Bronchial epithelial cell (primary cell): ENCODE data around the gene GPRASP3. TPM values are rescaled to one million over a fixed set of nuclear protein-coding genes. Genes with fewer than 3 reads are reported as not detected.

ENCODE experiments used
- DNase-seq: peaks from one replicate; pipeline ENCODE4 v3.0.0-alpha.2; 2010; ENCODE audit warnings: low read depth
- FAIRE-seq: peaks from 2 replicates; lab custom pipeline; 2011; peaks lifted over from hg19 to GRCh38; lab: Jason Lieb, UNC
- H3K27me3 ChIP-seq: 2 replicates; pipeline ENCODE4 v1.5.1; 2011; ENCODE audit warnings: low read length; ENCODE audit not compliant: control insufficient read depth, insufficient read depth
- H3K36me3 ChIP-seq: 2 replicates; pipeline ENCODE4 v1.5.1; 2011; ENCODE audit warnings: low read length; ENCODE audit not compliant: control insufficient read depth, insufficient read depth
- H3K4me3 ChIP-seq: 2 replicates; pipeline ENCODE4 v1.5.1; 2011; ENCODE audit warnings: mild to moderate bottlenecking, low read depth, low read length, control low read depth
- total RNA-seq: library from RNA; depleted of rRNA; stranded (reverse); fragments of >200 nt; gene quantifications from 2 replicates; pipeline ENCODE4 v1.2.1, GENCODE V29; 2014
- TF ChIP-seq, protein P1 (sequence below): IDR thresholded peaks from 2 replicates; pipeline ENCODE4 v1.5.1; 2011; ENCODE audit warnings: mild to moderate bottlenecking, moderate library complexity, low read length, control low read depth, inconsistent platforms; ENCODE audit not compliant: insufficient read depth, severe bottlenecking

Gene GPRASP3
- total RNA-seq, 1 donor from 2014 or later, result 1.8 TPM

DNA sequence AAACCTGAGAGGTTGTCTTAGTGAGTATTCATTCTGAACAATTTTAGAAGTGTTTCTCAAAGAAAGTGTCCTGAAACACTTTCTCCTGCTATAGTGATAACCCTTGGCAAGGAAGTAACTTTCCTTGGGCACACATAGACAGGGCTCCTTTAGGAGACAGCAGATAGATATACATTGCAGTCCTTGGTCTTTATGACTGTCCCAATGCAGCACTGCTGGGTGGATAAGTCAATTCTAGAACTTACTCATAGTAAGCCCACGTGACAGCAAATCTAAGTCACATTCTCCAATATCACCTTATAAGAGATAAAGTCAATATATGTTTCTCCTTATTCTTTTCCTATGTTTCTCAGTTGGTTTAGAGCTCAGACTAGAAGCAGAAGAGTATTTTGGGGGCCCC lies 46.7 kb downstream of the GPRASP3 start:
- H3K4me3 ChIP-seq, result no peak overlapping the region
- H3K27me3 ChIP-seq, result no peaks in the 10 kb centered on the region
- DNase-seq (no peak), FAIRE-seq (no peak)
- TF ChIP-seq, protein P1, sequence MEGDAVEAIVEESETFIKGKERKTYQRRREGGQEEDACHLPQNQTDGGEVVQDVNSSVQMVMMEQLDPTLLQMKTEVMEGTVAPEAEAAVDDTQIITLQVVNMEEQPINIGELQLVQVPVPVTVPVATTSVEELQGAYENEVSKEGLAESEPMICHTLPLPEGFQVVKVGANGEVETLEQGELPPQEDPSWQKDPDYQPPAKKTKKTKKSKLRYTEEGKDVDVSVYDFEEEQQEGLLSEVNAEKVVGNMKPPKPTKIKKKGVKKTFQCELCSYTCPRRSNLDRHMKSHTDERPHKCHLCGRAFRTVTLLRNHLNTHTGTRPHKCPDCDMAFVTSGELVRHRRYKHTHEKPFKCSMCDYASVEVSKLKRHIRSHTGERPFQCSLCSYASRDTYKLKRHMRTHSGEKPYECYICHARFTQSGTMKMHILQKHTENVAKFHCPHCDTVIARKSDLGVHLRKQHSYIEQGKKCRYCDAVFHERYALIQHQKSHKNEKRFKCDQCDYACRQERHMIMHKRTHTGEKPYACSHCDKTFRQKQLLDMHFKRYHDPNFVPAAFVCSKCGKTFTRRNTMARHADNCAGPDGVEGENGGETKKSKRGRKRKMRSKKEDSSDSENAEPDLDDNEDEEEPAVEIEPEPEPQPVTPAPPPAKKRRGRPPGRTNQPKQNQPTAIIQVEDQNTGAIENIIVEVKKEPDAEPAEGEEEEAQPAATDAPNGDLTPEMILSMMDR, result no peak
- no peaks in the 10 kb centered on the region for H3K36me3 ChIP-seq

DNA sequence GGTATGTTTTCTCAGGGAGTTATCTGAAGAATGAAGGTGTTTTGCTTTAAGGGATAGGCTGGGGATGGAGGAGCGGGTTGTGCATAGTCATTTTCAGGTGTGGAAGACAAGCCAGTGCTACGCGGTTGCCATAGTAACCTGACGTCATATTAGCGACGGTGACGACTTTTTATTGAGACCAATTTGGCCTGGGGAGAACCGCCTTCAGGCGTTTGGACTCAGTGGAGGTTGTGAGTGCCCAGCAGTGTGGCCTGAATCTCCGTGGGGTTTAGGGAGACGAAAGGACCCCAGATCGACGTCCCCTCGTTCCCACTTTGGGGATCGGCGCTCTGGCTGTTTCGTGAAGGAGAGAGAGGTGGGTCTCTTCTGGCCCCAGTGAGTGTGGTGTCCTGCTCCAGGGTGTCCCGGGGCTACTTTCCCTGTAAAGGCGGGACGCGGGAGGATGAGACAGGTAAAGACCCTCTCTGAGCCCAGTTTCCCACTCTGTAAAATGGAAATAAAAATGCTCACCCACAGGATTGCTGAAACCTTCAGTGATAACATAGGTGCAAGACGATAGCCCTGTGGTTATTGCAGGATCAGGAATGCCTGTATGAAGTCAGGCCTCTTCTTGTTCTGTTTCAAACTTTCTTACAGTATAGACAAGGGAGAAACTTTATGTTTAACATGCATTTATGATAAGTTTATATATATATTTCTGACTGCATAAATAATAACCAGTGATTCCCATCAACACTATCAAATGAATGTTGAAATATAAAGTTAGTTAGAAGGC lies 48.6 kb downstream of the GPRASP3 start:
- H3K4me3 ChIP-seq, result peak overlapping the region; percentile 68
- TF ChIP-seq, protein P1, result no peak
- no peaks in the 10 kb centered on the region for H3K27me3 ChIP-seq
- DNase-seq, result peak; percentile 79
- no peak for FAIRE-seq
- no peaks in the 10 kb centered on the region for H3K36me3 ChIP-seq

Other genes with a start within 250 kb of the GPRASP3 start
- not detected in 2 replicates for gene TCP11X2, start 248.9 kb upstream of the GPRASP3 start, total RNA-seq
- gene TMSB15A, start 204.0 kb upstream of the GPRASP3 start, total RNA-seq, result not detected in 2 replicates
- gene ARMCX5, start 121.2 kb upstream of the GPRASP3 start, total RNA-seq, result 17.4 and 20.2 TPM in 2 replicates
- gene GPRASP1, start 69.3 kb upstream of the GPRASP3 start, total RNA-seq, result 0.53 and 1.2 TPM in 2 replicates
- gene GPRASP2, start 8.3 kb upstream of the GPRASP3 start, total RNA-seq, result 4.2 and 9.6 TPM in 2 replicates
- 0.26 and 0.38 TPM in 2 replicates for gene RAB40AL, start 216.5 kb downstream of the GPRASP3 start, total RNA-seq